WTC11 (cell line): ENCODE results near the gene EPN2.

Experiments
- ARID4B ChIP-seq: sonication (generic); formaldehyde crosslinking; IDR thresholded peaks from 2 replicates; pipeline ENCODE4 v1.8.0; 2023; ENCODE audit warnings: missing genetic modification reagents, mild to moderate bottlenecking, borderline replicate concordance
- ATF2 ChIP-seq: sonication (generic); formaldehyde crosslinking; IDR thresholded peaks from 2 replicates; pipeline ENCODE4 v1.8.1; 2022; ENCODE audit warnings: low read depth, missing genetic modification reagents, borderline replicate concordance
- CREM ChIP-seq: sonication (generic); formaldehyde crosslinking; IDR thresholded peaks from 2 replicates; pipeline ENCODE4 v1.8.1; 2022; ENCODE audit warnings: mild to moderate bottlenecking, missing genetic modification reagents, moderate library complexity
- CTCF ChIP-seq: fragments of 200-600 bp; IDR thresholded peaks from 2 replicates; pipeline ENCODE4 v1.8.0; 2022; ENCODE audit warnings: antibody characterized with exemption
- JUN ChIP-seq: sonication (generic); formaldehyde crosslinking; IDR thresholded peaks from 2 replicates; pipeline ENCODE4 v1.8.0; 2023; ENCODE audit warnings: mild to moderate bottlenecking, missing genetic modification reagents
- RELA ChIP-seq: sonication (generic); formaldehyde crosslinking; IDR thresholded peaks from 2 replicates; pipeline ENCODE4 v1.8.1; 2022; ENCODE audit warnings: missing genetic modification reagents, mild to moderate bottlenecking, borderline replicate concordance
- SOX15 ChIP-seq: fragments of 250-450 bp; sonication (Bioruptor Pico); IDR thresholded peaks from 2 replicates; pipeline ENCODE4 v1.9.0; 2021; ENCODE audit warnings: mild to moderate bottlenecking
- SP1 ChIP-seq: sonication (generic); formaldehyde crosslinking; conservative IDR thresholded peaks from 2 replicates; pipeline ENCODE4 v1.8.1; 2022; ENCODE audit warnings: missing genetic modification reagents
- USF1 ChIP-seq: sonication (generic); formaldehyde crosslinking; IDR thresholded peaks from 2 replicates; pipeline ENCODE4 v1.8.0; 2022; ENCODE audit warnings: mild to moderate bottlenecking, missing genetic modification reagents
- USF2 ChIP-seq: sonication (generic); formaldehyde crosslinking; IDR thresholded peaks from 2 replicates; pipeline ENCODE4 v1.8.1; 2023; ENCODE audit warnings: mild to moderate bottlenecking, missing genetic modification reagents, moderate library complexity
- ZBTB43 ChIP-seq: sonication (generic); formaldehyde crosslinking; IDR thresholded peaks from 2 replicates; pipeline ENCODE4 v1.8.1; 2023; ENCODE audit warnings: mild to moderate bottlenecking, missing genetic modification reagents
- ZNF121 ChIP-seq: sonication (generic); formaldehyde crosslinking; IDR thresholded peaks from 2 replicates; pipeline ENCODE4 v1.8.0; 2023; ENCODE audit warnings: missing genetic modification reagents
- ZNF232 ChIP-seq: sonication (generic); formaldehyde crosslinking; IDR thresholded peaks from 2 replicates; pipeline ENCODE4 v1.8.0; 2022; ENCODE audit warnings: mild to moderate bottlenecking, missing genetic modification reagents
- ZNF512 ChIP-seq: sonication (generic); formaldehyde crosslinking; IDR thresholded peaks from 2 replicates; pipeline ENCODE4 v1.8.1; 2022; ENCODE audit warnings: missing genetic modification reagents, borderline replicate concordance

- no peak for TF ChIP-seq CTCF
- no peak for TF ChIP-seq USF2 (CRISPR knock-in tag)
- TF ChIP-seq ARID4B = no peak
- no peak for TF ChIP-seq ZBTB43
- no peak for TF ChIP-seq SOX15
- no peak for TF ChIP-seq ATF2 (CRISPR knock-in tag)
- no peak for TF ChIP-seq CREM (CRISPR knock-in tag)
- TF ChIP-seq ZNF512 (CRISPR knock-in tag) = no peak
- no peak for TF ChIP-seq ZNF232 (CRISPR knock-in tag)
- TF ChIP-seq ZNF121 (CRISPR knock-in tag) = no peak
- TF ChIP-seq SP1 = no peak
- TF ChIP-seq RELA (CRISPR knock-in tag) = no peak
- TF ChIP-seq JUN (CRISPR knock-in tag) = no peak
- no peak for TF ChIP-seq USF1
These were observed 13.4 kb downstream of the EPN2 start for GRCh38 chr17:19250421-19251173.
